ENCODE data around the gene SRSF6.

SRSF6 gene

GRCh38 chr20:43460830-43461200 lies 3.1 kb downstream of the SRSF6 start:
- Histone ChIP-seq H3K36me3 (ENCODE audit: control insufficient read depth, insufficient read depth, low read length) (peaks cover 66% of the 10 kb centered on the region), H3K4me3 (ENCODE audit: insufficient read depth, low read depth, low read length, poor library complexity, severe bottlenecking) (no peak overlapping the region)
- DNase-seq: no peak

GRCh38 chr20:43461894-43462659 lies 4.4 kb downstream of the SRSF6 start:
- no peak for DNase-seq
- H3K4me1 ChIP-seq (ENCODE audit: control insufficient read depth, insufficient read depth, low read length, poor library complexity, severe bottlenecking): peaks cover 11% of the 10 kb centered on the region
- H3K36me3 ChIP-seq (ENCODE audit: control insufficient read depth, insufficient read depth, low read length): peaks cover 74% of the 10 kb centered on the region
- H3K27me3 ChIP-seq (replicated peaks; ENCODE audit: control insufficient read depth, insufficient read depth, low read length, poor library complexity, severe bottlenecking): no peaks in the 10 kb centered on the region
- H3K9me3 ChIP-seq (ENCODE audit: control insufficient read depth, low read length): no peaks in the 10 kb centered on the region
- H3K27ac ChIP-seq (ENCODE audit: insufficient read depth, low read length, poor library complexity, severe bottlenecking): no peak overlapping the region
- H3K4me3 ChIP-seq (ENCODE audit: insufficient read depth, low read depth, low read length, poor library complexity, severe bottlenecking): no peak overlapping the region

More at GRCh38 chr20:43460830-43461200, 3.1 kb downstream of the SRSF6 start:
- H3K27ac ChIP-seq (ENCODE audit: insufficient read depth, low read length, poor library complexity, severe bottlenecking): no peak overlapping the region
- H3K27me3 ChIP-seq (replicated peaks; ENCODE audit: control insufficient read depth, insufficient read depth, low read length, poor library complexity, severe bottlenecking): no peaks in the 10 kb centered on the region
- peaks cover 17% of the 10 kb centered on the region for H3K4me1 ChIP-seq (ENCODE audit: control insufficient read depth, insufficient read depth, low read length, poor library complexity, severe bottlenecking)
- H3K9me3 ChIP-seq (ENCODE audit: control insufficient read depth, low read length): no peaks in the 10 kb centered on the region

GRCh38 chr20:43462660-43463526 lies 5.2 kb downstream of the SRSF6 start:
- Histone ChIP-seq H3K27ac (ENCODE audit: insufficient read depth, low read length, poor library complexity, severe bottlenecking) (no peak overlapping the region), H3K4me3 (ENCODE audit: insufficient read depth, low read depth, low read length, poor library complexity, severe bottlenecking) (no peak overlapping the region), H3K27me3 (replicated peaks; ENCODE audit: control insufficient read depth, insufficient read depth, low read length, poor library complexity, severe bottlenecking) (no peaks in the 10 kb centered on the region), H3K4me1 (ENCODE audit: control insufficient read depth, insufficient read depth, low read length, poor library complexity, severe bottlenecking) (peaks cover 10% of the 10 kb centered on the region), H3K9me3 (ENCODE audit: control insufficient read depth, low read length) (no peaks in the 10 kb centered on the region), H3K36me3 (ENCODE audit: control insufficient read depth, insufficient read depth, low read length) (peaks cover 73% of the 10 kb centered on the region)
- no peak for DNase-seq

GRCh38 chr20:43463527-43464218 lies 6.0 kb downstream of the SRSF6 start:
- H3K9me3 ChIP-seq (ENCODE audit: control insufficient read depth, low read length): no peaks in the 10 kb centered on the region
- H3K36me3 ChIP-seq (ENCODE audit: control insufficient read depth, insufficient read depth, low read length): peaks cover 71% of the 10 kb centered on the region
- no peak overlapping the region for H3K4me3 ChIP-seq (ENCODE audit: insufficient read depth, low read depth, low read length, poor library complexity, severe bottlenecking)
- no peaks in the 10 kb centered on the region for H3K27me3 ChIP-seq (replicated peaks; ENCODE audit: control insufficient read depth, insufficient read depth, low read length, poor library complexity, severe bottlenecking)
- H3K27ac ChIP-seq (ENCODE audit: insufficient read depth, low read length, poor library complexity, severe bottlenecking): no peak overlapping the region
- DNase-seq: no peak
- peaks cover 10% of the 10 kb centered on the region for H3K4me1 ChIP-seq (ENCODE audit: control insufficient read depth, insufficient read depth, low read length, poor library complexity, severe bottlenecking)

- DNase-seq: no peak
- no peak overlapping the region for H3K27ac ChIP-seq (ENCODE audit: insufficient read depth, low read length, poor library complexity, severe bottlenecking)
- H3K27me3 ChIP-seq (replicated peaks; ENCODE audit: control insufficient read depth, insufficient read depth, low read length, poor library complexity, severe bottlenecking): no peaks in the 10 kb centered on the region
- H3K36me3 ChIP-seq (ENCODE audit: control insufficient read depth, insufficient read depth, low read length): peaks cover 68% of the 10 kb centered on the region
- H3K9me3 ChIP-seq (ENCODE audit: control insufficient read depth, low read length): no peaks in the 10 kb centered on the region
- no peak overlapping the region for H3K4me3 ChIP-seq (ENCODE audit: insufficient read depth, low read depth, low read length, poor library complexity, severe bottlenecking)
- peaks cover 5% of the 10 kb centered on the region for H3K4me1 ChIP-seq (ENCODE audit: control insufficient read depth, insufficient read depth, low read length, poor library complexity, severe bottlenecking)
Observed at GRCh38 chr20:43464219-43464790, 6.6 kb downstream of the SRSF6 start.

- H3K36me3 ChIP-seq (ENCODE audit: control insufficient read depth, insufficient read depth, low read length): peaks cover 58% of the 10 kb centered on the region
- DNase-seq: no peak
- H3K9me3 ChIP-seq (ENCODE audit: control insufficient read depth, low read length): no peaks in the 10 kb centered on the region
- H3K27me3 ChIP-seq (replicated peaks; ENCODE audit: control insufficient read depth, insufficient read depth, low read length, poor library complexity, severe bottlenecking): no peaks in the 10 kb centered on the region
- H3K4me1 ChIP-seq (ENCODE audit: control insufficient read depth, insufficient read depth, low read length, poor library complexity, severe bottlenecking): no peaks in the 10 kb centered on the region
- H3K4me3 ChIP-seq (ENCODE audit: insufficient read depth, low read depth, low read length, poor library complexity, severe bottlenecking): no peak overlapping the region
- H3K27ac ChIP-seq (ENCODE audit: insufficient read depth, low read length, poor library complexity, severe bottlenecking): no peak overlapping the region
Observed at GRCh38 chr20:43465625-43465943, 7.9 kb downstream of the SRSF6 start.

GRCh38 chr20:43467589-43467988 lies 9.9 kb downstream of the SRSF6 start:
- H3K36me3 ChIP-seq (ENCODE audit: control insufficient read depth, insufficient read depth, low read length): peaks cover 41% of the 10 kb centered on the region

GRCh38 chr20:43472671-43473380 lies 15.1 kb downstream of the SRSF6 start:
- no peak overlapping the region for H3K27ac ChIP-seq (ENCODE audit: insufficient read depth, low read length, poor library complexity, severe bottlenecking)
- no peak overlapping the region for H3K4me3 ChIP-seq (ENCODE audit: insufficient read depth, low read depth, low read length, poor library complexity, severe bottlenecking)
- no peak for DNase-seq
- H3K36me3 ChIP-seq (ENCODE audit: control insufficient read depth, insufficient read depth, low read length): peaks cover 3% of the 10 kb centered on the region
- H3K9me3 ChIP-seq (ENCODE audit: control insufficient read depth, low read length): no peaks in the 10 kb centered on the region
- no peaks in the 10 kb centered on the region for H3K4me1 ChIP-seq (ENCODE audit: control insufficient read depth, insufficient read depth, low read length, poor library complexity, severe bottlenecking)
- no peaks in the 10 kb centered on the region for H3K27me3 ChIP-seq (replicated peaks; ENCODE audit: control insufficient read depth, insufficient read depth, low read length, poor library complexity, severe bottlenecking)

More at GRCh38 chr20:43467589-43467988, 9.9 kb downstream of the SRSF6 start:
- Histone ChIP-seq H3K4me3 (ENCODE audit: insufficient read depth, low read depth, low read length, poor library complexity, severe bottlenecking) (no peak overlapping the region), H3K4me1 (ENCODE audit: control insufficient read depth, insufficient read depth, low read length, poor library complexity, severe bottlenecking) (no peaks in the 10 kb centered on the region), H3K9me3 (ENCODE audit: control insufficient read depth, low read length) (no peaks in the 10 kb centered on the region), H3K27me3 (replicated peaks; ENCODE audit: control insufficient read depth, insufficient read depth, low read length, poor library complexity, severe bottlenecking) (no peaks in the 10 kb centered on the region), H3K27ac (ENCODE audit: insufficient read depth, low read length, poor library complexity, severe bottlenecking) (no peak overlapping the region)
- DNase-seq: no peak

- H3K36me3 ChIP-seq (ENCODE audit: control insufficient read depth, insufficient read depth, low read length): peaks cover 3% of the 10 kb centered on the region
- no peaks in the 10 kb centered on the region for H3K4me1 ChIP-seq (ENCODE audit: control insufficient read depth, insufficient read depth, low read length, poor library complexity, severe bottlenecking)
- no peak for DNase-seq
- H3K4me3 ChIP-seq (ENCODE audit: insufficient read depth, low read depth, low read length, poor library complexity, severe bottlenecking): no peak overlapping the region
- no peaks in the 10 kb centered on the region for H3K27me3 ChIP-seq (replicated peaks; ENCODE audit: control insufficient read depth, insufficient read depth, low read length, poor library complexity, severe bottlenecking)
- H3K9me3 ChIP-seq (ENCODE audit: control insufficient read depth, low read length): no peaks in the 10 kb centered on the region
- no peak overlapping the region for H3K27ac ChIP-seq (ENCODE audit: insufficient read depth, low read length, poor library complexity, severe bottlenecking)
Observed at GRCh38 chr20:43473381-43473704, 15.6 kb downstream of the SRSF6 start.
